Mesendoderm (in vitro differentiated cells): ENCODE measurements around the gene CCDC74B.
"Not testable (repeated sequence)": the region's sequence is repeated elsewhere in the genome, so short reads cannot be mapped to it uniquely, and the experiment has no call there.

Experiments used
- DNase-seq: peaks from one replicate; pipeline ENCODE4 v3.0.0; 2013
- H2AK5ac ChIP-seq: 2 replicates; pipeline ENCODE4 v1.6.1; 2013; ENCODE audit warnings: low read length, inconsistent platforms
- H2BK120ac ChIP-seq: 2 replicates; pipeline ENCODE4 v1.6.1; 2013; ENCODE audit warnings: low read depth, mild to moderate bottlenecking, low read length, moderate library complexity, mixed read lengths
- H2BK15ac ChIP-seq: replicated peaks from 2 replicates; pipeline ENCODE4 v1.6.1; 2013; ENCODE audit warnings: low read depth, mild to moderate bottlenecking, moderate library complexity
- H2BK5ac ChIP-seq: 2 replicates; pipeline ENCODE4 v1.6.1; 2013; ENCODE audit warnings: low read length, inconsistent platforms
- H3K18ac ChIP-seq: 2 replicates; pipeline ENCODE4 v1.6.1; 2013; ENCODE audit warnings: mild to moderate bottlenecking, low read length, mixed read lengths
- H3K23ac ChIP-seq: one replicate; pipeline ENCODE4 v1.6.1; 2013; ENCODE audit warnings: low read length
- H3K27ac ChIP-seq: 2 replicates; pipeline ENCODE4 v1.5.1; 2013; ENCODE audit warnings: low read depth, mild to moderate bottlenecking, inconsistent platforms, low read length, moderate library complexity
- H3K27me3 ChIP-seq: 2 replicates; pipeline ENCODE4 v1.6.1; 2013; ENCODE audit warnings: low read length, control low read depth, mild to moderate bottlenecking, inconsistent platforms; ENCODE audit not compliant: insufficient read depth, poor library complexity
- H3K36me3 ChIP-seq: 2 replicates; pipeline ENCODE4 v1.6.1; 2013; ENCODE audit warnings: low read length, inconsistent platforms; ENCODE audit not compliant: control insufficient read depth, insufficient read depth
- H3K4ac ChIP-seq: one replicate; pipeline ENCODE4 v1.6.1; 2013; ENCODE audit warnings: low read depth, mild to moderate bottlenecking, low read length, moderate library complexity
- H3K4me1 ChIP-seq: 2 replicates; pipeline ENCODE4 v1.6.1; 2013; ENCODE audit warnings: low read depth, low read length, inconsistent platforms; ENCODE audit not compliant: control insufficient read depth
- H3K4me2 ChIP-seq: 2 replicates; pipeline ENCODE4 v1.6.1; 2013; ENCODE audit warnings: low read length
- H3K4me3 ChIP-seq: 2 replicates; pipeline ENCODE4 v1.5.1; 2013; ENCODE audit warnings: mild to moderate bottlenecking, low read length
- H3K56ac ChIP-seq: one replicate; pipeline ENCODE4 v1.6.1; 2013; ENCODE audit warnings: low read length
- H3K79me1 ChIP-seq: 2 replicates; pipeline ENCODE4 v1.6.1; 2013; ENCODE audit warnings: low read length, inconsistent platforms
- H3K79me2 ChIP-seq: 2 replicates; pipeline ENCODE4 v1.6.1; 2013; ENCODE audit warnings: mild to moderate bottlenecking, low read length; ENCODE audit not compliant: control insufficient read depth, insufficient read depth
- H3K9ac ChIP-seq: 2 replicates; pipeline ENCODE4 v1.6.1; 2013; ENCODE audit warnings: low read length, inconsistent platforms
- H4K5ac ChIP-seq: one replicate; pipeline ENCODE4 v1.6.1; 2013; ENCODE audit warnings: low read length
- H4K8ac ChIP-seq: one replicate; pipeline ENCODE4 v1.6.1; 2013; ENCODE audit warnings: low read depth, mild to moderate bottlenecking, control low read depth, low read length, moderate library complexity
- WGBS: extraction: QIAGEN DNeasy Blood & Tissue Kit; methylation state at CpG from one replicate; pipeline ENCODE4 v1.1.7; 2013; ENCODE audit warnings: low lambda C conversion rate, missing lambda C conversion rate; ENCODE audit not compliant: insufficient coverage; ENCODE audit errors: extremely low coverage; 5-methylcytosine and 5-hydroxymethylcytosine counted together

Gene CCDC74B

GRCh38 chr2:130138326-130138725 is 6.6 kb downstream of the CCDC74B start:
- not testable (repeated sequence) for DNase-seq, H3K27me3 ChIP-seq, H3K23ac ChIP-seq, H3K4ac ChIP-seq, H2BK120ac ChIP-seq, H3K36me3 ChIP-seq, H3K56ac ChIP-seq, H3K4me3 ChIP-seq, H2BK5ac ChIP-seq, H3K79me1 ChIP-seq, H3K79me2 ChIP-seq, H3K4me2 ChIP-seq, H4K5ac ChIP-seq, H3K18ac ChIP-seq, H4K8ac ChIP-seq, H3K9ac ChIP-seq, H2BK15ac ChIP-seq, H3K4me1 ChIP-seq, H3K27ac ChIP-seq, H2AK5ac ChIP-seq
- no CpG with 5 or more reads among the region's 13 CpGs for WGBS

GRCh38 chr2:130137118-130137517 is 7.8 kb downstream of the CCDC74B start:
- H4K8ac ChIP-seq, H2BK120ac ChIP-seq, DNase-seq: not testable (repeated sequence)

GRCh38 chr2:130136546-130136945 is 8.4 kb downstream of the CCDC74B start:
- not testable (repeated sequence) for H4K5ac ChIP-seq, H3K4me1 ChIP-seq, DNase-seq, H3K18ac ChIP-seq, H2AK5ac ChIP-seq, H3K4me3 ChIP-seq, H4K8ac ChIP-seq, H3K9ac ChIP-seq, H3K4me2 ChIP-seq, H3K56ac ChIP-seq, H2BK5ac ChIP-seq, H3K27me3 ChIP-seq, H3K4ac ChIP-seq, H2BK120ac ChIP-seq, H2BK15ac ChIP-seq, H3K79me1 ChIP-seq, H3K36me3 ChIP-seq, H3K79me2 ChIP-seq, H3K23ac ChIP-seq, H3K27ac ChIP-seq
- WGBS, result no CpG with 5 or more reads among the region's 10 CpGs

More at GRCh38 chr2:130137118-130137517, 7.8 kb downstream of the CCDC74B start:
- not testable (repeated sequence) for H3K4ac ChIP-seq, H3K79me1 ChIP-seq, H2BK15ac ChIP-seq, H3K27me3 ChIP-seq, H2AK5ac ChIP-seq, H3K4me2 ChIP-seq, H2BK5ac ChIP-seq, H3K27ac ChIP-seq, H3K79me2 ChIP-seq, H3K23ac ChIP-seq, H3K4me3 ChIP-seq, H3K56ac ChIP-seq, H4K5ac ChIP-seq, H3K18ac ChIP-seq, H3K9ac ChIP-seq, H3K36me3 ChIP-seq, H3K4me1 ChIP-seq
- WGBS, result no CpG with 5 or more reads among the region's 5 CpGs

- H3K18ac ChIP-seq, result no peak overlapping the region
- no peak overlapping the region for H2AK5ac ChIP-seq
- no peak overlapping the region for H2BK5ac ChIP-seq
- no peak for DNase-seq
- no peak overlapping the region for H2BK15ac ChIP-seq
- no peaks in the 10 kb centered on the region for H3K79me2 ChIP-seq
- no peaks in the 10 kb centered on the region for H3K27me3 ChIP-seq
- H3K4me1 ChIP-seq, result no peaks in the 10 kb centered on the region
- WGBS, result no CpG with 5 or more reads among the region's 15 CpGs
- H3K4me3 ChIP-seq, result no peak overlapping the region
- H3K79me1 ChIP-seq, result no peaks in the 10 kb centered on the region
- H4K5ac ChIP-seq, result no peak overlapping the region
- no peak overlapping the region for H3K27ac ChIP-seq
- no peak overlapping the region for H3K56ac ChIP-seq
- H3K23ac ChIP-seq, result no peak overlapping the region
- H3K4me2 ChIP-seq, result no peak overlapping the region
- H3K9ac ChIP-seq, result no peak overlapping the region
- no peaks in the 10 kb centered on the region for H3K36me3 ChIP-seq
- no peak overlapping the region for H4K8ac ChIP-seq
- H3K4ac ChIP-seq, result no peak overlapping the region
- H2BK120ac ChIP-seq, result no peak overlapping the region
These were observed 9.0 kb downstream of the CCDC74B start for GRCh38 chr2:130135692-130136541.

GRCh38 chr2:130129120-130129829 is 15.6 kb downstream of the CCDC74B start, which contains the start of gene POTEF:
POTEF (minus strand) TSS chr2:130129222; CDS start chr2:130120515, 8,707 bp downstream.
- H3K27me3 ChIP-seq, H3K4me1 ChIP-seq, H3K4ac ChIP-seq, H2AK5ac ChIP-seq, H3K79me1 ChIP-seq, H3K23ac ChIP-seq, H3K4me2 ChIP-seq, H3K27ac ChIP-seq, H2BK120ac ChIP-seq, H2BK15ac ChIP-seq, H3K4me3 ChIP-seq, H4K5ac ChIP-seq, H3K18ac ChIP-seq, H3K36me3 ChIP-seq, H2BK5ac ChIP-seq, H3K56ac ChIP-seq, H4K8ac ChIP-seq, H3K9ac ChIP-seq, H3K79me2 ChIP-seq: not testable (repeated sequence)
- peak; percentile 11 for DNase-seq
- WGBS, result no CpG with 5 or more reads among the region's 29 CpGs
